ENCODE measurements around the gene OLFML1.
A peak's percentile ranks its signal among the peaks of the same experiment; 100 is the strongest.

Gene OLFML1

DNA sequence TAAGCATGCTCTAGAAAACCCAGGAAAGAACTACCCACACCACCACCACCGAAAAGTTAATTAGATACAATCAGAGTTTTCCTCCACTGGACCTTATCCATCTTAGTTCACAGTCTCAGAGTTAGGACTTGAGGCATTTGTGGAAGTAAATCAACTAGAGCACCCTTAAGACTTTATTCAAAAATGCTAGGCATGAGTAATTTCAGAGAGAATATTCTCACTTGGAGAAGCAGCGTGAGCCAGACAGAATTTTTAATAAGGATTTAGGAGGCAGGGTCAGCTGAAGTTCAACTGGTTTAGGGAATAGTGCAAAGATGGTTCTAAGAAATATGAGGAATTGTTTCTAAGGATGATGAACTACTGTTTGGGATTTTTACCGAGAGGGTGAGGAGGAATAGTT is 1.2 kb upstream of the OLFML1 start:
- DNase-seq = no peak

DNA sequence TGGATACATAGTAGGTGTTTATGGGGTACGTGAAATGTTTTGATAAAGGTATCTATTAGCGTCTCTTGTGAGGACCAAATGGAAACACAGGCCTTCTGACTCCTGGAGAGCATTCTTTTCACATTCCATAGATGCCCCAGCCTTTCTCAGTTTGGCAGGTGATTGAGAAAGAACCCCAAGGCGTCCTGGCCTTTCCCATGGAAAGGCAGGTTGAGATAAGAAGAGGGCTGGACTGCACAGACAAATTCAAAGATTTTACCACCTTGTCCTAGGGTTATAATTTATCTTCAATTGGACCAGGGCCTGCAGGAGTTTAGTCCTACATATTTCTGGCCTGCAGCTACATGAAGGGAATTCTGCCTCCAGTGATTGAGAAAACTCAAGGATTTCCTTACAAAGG is 661 bp upstream of the OLFML1 start:
- no peak for DNase-seq

DNA sequence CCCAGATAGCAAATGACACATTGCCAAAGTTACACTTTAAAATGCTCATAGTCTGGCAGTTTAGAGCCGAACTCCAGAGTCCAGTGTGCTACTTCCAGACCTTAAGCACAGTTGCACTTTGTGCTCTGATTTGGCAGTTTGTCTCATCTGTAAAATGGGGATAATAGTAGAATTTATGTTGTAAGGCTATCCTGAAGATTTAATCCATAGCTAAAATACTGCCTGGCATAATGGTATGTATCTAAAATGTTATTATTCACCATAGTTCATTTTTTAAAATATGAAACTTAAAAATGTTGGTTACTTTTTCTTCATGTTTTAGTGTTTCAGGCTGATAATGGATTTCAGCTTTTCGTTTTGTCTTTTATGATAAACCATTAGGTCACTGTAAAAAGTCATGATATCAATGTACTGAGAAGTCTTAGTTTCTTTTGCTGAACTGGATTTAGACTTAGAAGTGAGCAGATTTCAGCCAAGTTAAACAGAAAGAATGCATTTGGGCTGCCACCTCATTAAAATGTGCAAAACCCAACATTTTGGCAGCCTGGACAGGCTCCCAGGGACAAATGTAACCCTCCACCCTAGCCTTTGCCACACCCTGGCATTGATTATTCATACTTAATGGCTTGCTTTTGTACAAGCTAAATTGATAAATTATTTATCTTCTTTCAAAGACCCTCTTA is 933 bp downstream of the OLFML1 start:
- no peak for DNase-seq

DNA sequence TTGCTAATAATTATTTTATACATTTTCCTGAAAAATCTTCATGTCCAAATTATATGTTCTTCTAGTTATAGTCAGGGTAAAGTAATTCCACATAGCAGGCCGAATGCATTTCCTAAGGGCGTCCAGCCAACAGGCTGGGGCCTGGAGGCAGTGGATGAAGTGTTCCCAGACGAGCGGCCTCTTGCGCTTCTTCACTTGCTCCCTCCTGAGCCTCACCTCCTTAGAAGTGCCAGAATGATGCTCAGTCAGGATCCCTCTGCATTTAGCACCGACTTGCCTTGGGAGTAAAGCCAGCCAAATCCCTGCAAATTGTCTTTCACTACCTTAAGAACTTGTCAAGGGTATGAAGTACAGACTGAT is 1.5 kb downstream of the OLFML1 start:
- no peak for DNase-seq

DNA sequence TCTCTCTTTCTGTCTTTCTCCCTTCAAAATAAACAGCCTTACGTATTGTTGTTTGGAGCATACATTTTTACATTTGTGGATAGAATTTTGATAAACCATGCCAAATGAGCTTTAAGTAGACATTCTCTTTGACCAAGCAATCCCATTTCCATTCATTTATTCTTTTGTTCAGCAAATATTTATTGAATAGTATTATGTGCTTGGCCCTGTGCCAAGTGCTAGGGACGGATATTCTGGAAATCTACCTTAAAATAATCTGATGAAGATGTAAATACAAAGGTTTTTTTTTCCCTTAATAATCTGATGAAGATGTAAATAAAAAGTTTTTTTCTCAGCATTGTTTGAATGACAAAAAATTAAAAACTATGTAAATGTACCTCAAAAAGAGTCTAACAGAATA is 2.1 kb downstream of the OLFML1 start:
- DNase-seq = no peak

DNA sequence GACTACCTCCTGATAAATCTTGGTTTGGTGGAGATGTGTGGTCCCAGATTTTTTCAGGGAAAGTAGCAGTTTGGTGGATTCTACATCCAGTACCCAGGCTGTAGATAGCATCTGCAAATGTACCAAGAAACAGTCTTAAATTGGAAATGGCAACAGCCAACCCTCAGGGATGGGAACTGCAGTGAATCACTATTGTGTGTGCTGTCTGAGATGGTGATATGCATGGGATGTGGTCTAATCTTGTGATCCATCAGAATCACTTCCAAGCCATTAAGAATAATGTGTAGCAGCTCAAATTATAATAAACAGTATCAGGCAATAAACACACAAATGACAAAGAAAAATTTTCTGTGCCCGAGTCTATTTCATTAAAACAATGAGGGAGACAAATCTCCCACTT is 3.4 kb downstream of the OLFML1 start:
- DNase-seq = no peak

DNA sequence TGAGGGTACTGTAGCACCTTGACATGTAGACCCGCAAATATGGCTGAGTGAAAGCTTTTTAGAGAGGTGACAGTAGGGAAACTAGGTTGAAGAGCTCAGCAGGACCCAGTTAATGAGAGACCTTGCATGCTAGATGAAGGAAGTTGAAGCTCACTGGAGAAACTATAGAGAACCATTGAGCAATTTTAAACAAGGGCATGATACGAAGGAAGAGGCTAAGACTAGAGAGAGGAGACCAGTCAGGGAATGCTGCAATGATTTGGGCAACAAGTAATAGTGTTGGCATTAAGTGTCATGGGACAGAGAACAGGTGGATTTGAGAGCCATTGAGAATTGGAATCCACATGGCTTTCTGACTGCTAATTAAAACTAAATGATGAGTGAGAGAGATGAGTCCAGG is 4.1 kb downstream of the OLFML1 start:
- no peak for DNase-seq

DNA sequence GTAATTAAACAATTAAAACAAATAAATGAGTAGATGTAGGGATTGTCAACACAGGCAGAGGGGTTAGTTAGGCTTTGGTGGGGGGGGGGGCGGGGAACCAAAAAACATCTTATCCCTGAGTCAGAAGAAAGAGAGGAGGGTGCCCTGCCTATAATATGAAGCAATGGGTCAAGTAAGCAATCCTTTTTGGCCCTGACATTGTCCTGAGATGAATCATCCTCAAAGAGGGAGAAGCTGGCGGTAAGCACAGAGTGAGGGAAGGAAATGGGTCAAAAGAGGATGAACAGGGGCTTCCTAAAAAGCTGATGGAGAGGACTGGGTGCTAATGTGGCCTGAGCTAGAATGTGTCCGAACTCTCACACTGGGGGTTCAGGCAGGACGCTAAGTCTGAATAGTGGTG is 4.7 kb downstream of the OLFML1 start:
- no peak for DNase-seq

DNA sequence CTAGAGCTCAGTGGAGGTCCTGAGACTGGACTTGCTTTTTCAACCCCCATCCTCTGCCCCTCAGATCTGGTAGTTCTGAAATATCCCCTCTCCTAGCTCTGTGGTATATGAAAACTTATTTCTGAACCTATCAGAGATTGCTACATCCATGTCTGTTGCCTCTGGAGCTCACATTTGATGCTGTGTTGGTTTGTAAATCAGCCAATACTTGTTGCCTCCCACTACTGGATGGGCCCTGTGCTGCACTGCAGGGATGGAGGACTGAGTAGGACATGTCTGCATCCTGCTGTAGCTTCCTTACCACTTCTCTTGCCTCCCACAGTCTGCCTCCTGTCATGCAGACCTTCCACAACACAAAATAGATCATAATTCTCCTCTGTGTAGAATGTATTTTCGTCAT is 5.2 kb downstream of the OLFML1 start:
- no peak for DNase-seq

DNA sequence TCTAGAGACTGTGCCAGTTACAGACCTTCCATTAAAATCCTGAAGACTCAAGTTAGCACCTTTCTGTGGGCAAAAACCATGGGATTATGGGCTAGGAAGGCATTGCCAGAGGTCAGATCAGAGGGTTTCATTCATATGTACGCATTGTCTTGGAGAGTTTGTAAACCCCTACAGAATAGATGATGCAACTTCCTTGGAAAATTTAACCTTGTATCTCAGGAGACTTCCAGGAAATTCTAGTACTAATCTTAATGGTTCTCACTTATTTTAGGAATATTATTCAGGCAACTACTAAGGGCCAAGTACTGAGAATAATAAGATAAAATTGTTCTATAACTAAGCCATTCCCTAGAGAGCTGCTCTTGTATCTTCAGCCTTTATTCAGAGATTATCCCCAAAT is 6.9 kb downstream of the OLFML1 start:
- no peak for DNase-seq

DNA sequence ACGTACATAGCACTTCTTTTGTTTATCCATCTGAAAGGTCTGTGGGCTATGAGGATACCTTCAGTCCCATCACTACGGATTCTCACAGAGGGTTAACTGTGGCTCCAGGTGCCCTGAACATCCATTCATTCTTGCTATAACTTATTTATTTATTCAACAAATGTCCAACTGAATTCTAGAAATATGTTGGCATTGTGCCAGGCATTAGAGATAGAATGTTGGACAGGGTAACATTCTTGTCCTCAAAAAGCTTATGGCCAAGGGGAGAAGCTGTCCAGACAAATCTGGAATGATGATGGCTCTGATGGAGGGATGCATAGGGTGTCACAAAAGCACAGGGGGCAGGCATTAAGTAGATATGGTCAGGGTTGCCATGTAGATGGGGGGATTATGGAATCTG is 8.4 kb downstream of the OLFML1 start:
- DNase-seq = no peak

DNA sequence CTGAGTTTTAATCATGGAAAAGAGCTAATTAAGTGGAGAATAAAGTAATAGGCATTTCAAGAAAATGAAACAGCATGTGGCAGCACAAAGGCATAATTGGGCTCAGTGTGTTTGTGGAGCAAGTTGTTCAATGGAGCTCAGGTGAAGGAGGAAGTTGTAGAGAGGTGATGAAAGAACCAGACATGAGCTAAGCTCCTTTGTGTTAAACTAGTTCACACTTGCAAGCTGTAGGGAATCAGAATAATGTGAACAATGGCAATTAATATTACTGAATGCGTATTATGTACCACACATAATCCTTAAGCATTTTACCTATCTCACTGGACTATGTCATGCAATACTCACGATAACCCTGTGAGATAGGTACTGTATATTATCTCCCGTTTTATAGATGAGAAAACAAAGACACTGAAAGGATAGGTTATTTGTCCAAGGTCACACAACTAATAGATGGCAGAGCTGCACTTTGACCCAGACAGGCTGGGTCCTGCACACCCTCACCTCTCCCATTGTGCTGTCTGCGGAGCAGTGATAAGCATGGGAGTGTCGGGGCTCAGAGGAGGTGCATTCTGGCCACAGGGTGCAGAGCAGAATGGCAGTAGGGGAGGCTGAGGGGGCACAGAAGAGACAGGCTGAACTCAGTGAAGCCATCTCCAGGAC is 8.9 kb downstream of the OLFML1 start:
- no peak for DNase-seq

DNA sequence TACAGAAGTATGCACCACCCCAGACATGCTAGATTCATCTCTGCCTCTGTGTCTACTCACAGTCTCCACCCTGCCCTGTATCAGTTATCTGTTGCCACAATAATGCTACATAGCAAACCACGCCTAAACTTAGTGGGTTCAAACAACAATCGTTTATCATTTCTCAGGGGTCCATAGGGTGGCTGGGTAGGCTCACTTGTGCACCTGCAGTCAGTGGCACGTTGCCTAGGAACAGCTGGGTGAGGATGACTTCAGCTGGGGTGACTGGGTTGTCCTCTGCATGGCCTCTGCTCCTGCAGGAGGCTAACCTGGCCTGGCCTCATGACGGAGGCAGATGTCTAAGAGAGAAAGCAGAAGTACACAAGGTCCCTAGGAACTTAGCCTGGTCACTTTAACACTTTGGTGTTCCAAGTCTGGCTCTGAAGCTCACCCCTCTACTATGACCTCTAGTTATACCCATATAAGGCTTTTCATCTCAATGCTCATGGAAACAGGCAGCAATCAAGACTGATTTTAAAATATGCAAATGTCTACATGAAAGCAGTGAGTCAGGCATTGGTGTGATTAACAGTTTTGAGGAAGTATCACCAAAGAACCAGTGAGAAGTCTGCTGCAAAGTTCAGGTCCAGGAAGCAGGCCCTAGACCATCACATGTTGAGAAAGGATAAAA is 10.7 kb downstream of the OLFML1 start:
- no peak for DNase-seq

DNA sequence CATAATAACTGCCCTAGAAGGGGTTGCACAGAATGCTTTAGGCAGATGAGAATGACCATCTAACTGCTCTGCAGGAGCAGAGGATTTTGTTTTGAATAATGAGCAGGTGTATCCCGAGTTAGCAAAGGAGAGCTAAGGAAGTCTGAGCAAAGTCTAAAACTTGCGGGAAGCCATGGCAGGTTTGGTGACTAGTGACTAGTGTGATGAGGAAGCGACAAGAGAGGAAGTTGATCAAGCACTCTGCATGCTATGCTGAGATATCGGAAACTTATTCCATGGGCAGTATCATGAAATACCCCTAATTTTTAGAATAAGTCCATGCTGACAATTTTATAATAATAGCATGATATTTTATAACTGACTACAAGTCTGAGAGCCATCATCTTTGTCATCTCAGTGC is 12.9 kb downstream of the OLFML1 start:
- no peak for DNase-seq

DNA sequence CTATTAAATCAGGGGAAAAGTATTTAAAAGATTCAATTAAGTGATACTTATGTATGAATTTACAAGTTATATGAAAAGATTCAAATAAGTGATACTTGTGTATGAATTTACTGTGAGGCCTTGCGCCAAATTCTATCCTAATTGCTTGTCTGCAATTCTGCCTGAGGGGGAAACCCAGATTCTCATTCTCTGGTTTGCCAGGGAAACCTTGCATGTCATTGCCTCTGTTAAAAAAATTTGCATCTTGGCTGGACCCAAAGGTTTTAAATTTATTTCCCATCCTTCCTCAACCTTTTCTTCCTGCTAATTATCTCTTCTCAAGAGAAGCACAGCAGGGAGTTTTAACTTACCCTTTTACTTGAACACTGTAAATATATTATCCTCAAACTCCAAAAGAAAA is 13.8 kb downstream of the OLFML1 start:
- DNase-seq = no peak

DNA sequence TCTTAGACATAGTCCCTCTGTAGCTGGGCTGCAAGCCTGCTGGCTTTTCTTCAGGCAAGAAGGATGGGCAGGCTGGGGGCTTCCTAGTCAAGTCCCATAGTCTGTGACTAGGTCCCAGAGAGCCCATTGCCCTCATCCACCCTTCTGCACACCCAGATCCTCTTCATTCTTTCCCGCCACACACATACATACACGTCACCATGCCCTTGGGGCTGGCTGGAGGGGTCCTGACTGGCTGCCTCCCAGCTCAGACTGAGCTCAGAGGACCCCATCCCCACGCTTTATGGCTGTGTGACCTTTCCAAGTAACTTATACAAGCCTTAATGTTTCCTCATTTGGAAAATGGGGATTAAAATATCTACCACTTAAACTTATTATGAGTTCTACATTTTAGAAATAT is 14.9 kb downstream of the OLFML1 start:
- no peak for DNase-seq

DNA sequence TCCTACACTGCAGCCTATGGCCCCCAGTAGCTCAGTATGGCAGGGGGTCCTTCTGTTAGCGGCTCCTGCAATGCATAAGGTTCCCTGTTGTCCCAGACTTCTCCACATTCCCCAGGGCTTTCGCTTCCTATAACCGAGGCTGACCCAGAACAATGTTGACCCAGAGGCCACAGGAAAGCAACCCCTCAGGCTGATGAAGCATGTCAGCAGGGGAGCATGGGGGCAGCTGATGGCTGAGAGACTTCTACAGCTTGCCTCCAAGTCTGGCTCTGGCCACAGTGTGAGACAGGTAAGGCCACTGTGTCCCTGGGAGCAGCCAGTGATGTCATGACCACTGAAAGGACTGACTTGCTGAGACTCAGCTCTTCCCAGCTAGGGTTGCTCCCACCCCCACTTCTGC is 15.9 kb downstream of the OLFML1 start:
- no peak for DNase-seq

DNA sequence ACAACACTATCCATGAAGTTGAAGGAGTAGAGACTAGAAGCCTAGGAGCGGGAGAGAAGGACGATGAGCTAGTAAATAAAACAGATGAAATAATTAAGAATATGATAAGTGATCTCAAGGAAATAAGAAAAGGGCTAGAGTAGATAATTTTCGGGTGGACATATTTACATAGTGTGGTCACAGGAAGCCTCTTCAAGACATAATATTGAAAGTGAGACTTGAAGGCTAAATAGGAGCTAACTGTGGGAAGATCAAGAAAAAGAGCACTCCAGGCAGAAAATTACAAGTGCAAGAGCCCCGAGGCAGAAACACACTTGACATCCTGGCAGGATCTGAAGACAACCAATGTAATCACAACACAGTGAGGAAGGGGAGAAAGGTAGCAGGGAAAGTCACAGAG is 16.6 kb downstream of the OLFML1 start:
- DNase-seq = no peak

DNA sequence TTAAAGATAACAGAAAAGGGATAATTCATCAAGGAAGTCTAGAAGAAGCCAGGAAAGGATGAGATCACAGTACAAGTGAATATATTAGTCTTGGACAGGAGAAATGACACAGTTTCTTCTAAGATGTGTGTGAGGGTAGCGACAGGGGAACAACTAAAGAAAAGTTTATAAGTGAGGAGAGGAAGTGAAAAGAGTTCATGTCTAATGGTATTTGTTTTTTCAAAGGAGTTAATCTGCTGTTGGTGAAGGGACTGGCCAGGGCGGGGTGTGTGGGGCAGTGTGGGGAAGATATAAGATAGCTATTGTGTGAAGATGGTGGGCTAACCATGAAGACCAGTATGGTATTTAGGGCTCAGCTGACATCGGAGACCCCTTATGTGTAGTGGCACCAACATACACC is 20.9 kb downstream of the OLFML1 start:
- DNase-seq = no peak

DNA sequence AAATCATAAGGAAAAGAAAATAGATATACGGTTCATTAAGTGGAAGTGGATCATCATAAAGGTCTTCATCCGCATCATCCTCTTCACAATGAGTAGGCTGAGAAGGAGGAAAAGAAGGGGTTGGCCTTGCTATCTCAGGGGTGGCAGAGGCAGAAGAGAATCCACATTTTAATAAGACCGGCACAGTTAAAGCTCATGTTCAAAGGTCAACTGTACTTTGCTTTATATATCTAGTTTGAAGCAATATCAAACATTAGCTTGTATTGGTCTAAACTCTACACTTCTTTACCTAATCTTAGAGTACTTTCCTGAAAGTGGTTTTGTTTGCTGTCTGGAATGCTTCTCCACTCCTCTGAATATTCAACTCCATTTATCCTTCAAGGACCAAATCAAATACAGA is 22.8 kb downstream of the OLFML1 start:
- no peak for DNase-seq

DNA sequence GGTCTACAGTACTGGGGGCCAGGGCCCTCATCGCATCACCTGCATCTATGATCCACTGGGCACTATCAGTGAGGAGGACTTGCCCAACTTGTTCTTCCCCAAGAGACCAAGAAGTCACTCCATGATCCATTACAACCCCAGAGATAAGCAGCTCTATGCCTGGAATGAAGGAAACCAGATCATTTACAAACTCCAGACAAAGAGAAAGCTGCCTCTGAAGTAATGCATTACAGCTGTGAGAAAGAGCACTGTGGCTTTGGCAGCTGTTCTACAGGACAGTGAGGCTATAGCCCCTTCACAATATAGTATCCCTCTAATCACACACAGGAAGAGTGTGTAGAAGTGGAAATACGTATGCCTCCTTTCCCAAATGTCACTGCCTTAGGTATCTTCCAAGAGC is 24.7 kb downstream of the OLFML1 start:
- no peak for DNase-seq

DNA sequence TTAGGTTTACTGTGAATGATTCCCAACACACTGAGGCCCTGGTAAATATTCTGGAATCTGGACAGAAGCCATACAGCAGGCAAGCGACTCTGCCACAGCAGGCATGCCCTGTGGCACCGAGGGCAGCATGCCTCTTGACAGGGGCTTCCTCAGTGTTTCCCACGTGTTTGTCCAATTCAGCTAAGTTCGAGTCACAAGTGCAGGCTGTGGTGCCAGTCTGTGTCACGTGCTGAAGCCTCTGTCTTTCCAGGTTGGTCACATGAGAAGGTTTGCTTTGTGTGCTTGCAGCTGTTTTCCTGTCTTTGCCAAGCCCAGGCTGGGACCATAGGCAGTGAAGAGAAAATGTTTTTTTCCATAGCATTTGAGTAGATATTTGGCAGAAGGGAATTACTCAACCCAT is 26.1 kb downstream of the OLFML1 start:
- DNase-seq = peak; percentile 92

DNA sequence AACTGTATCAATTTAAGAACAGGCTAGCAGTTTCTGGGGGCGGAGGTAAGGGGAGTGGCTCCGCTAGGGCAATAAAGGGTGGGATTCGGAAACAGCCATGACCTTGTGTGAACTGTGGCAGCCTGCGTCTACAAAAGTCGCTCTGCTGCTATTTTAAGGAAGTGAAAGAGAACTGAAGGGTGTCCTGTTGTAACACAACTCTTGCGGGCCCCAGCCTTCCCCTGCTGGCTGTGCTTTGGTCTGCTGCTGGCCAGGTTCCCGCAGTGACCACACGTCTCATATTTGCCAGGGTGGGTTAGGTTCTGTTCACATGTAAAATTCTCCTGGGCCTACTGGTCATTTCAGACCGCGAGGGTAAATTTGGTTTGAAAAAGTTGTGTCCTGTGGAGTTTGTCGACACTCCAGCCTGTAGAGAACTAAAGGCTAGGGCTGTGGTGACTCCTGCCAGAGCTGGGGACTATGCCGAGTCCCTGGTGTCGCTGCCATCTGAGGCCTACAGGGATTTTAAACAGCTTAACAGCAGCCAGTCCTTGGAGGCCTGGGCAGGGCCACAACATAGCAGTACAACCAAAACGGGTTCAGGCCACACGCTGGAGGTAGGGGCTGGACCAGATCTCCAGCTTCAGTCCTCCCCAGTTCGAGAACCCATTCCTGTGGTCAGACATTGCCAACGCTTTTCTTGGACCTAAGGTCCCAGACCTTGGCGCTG is 27.4 kb downstream of the OLFML1 start:
- DNase-seq = no peak

Measured in NCI-H2029 (cell line).